Panc1 (cell line): Measurements from ENCODE around the gene POLR3H.

Source experiments
- CTCF ChIP-seq: fragments of 450-650 bp; IDR thresholded peaks from 2 replicates; pipeline ENCODE4 v1.5.1; 2017; ENCODE audit warnings: mild to moderate bottlenecking
- POLR2AphosphoS5 ChIP-seq: IDR thresholded peaks from 2 replicates; pipeline ENCODE4 v1.6.1; 2012; ENCODE audit warnings: mild to moderate bottlenecking, low read depth, low read length, moderate library complexity
- REST ChIP-seq, 2 experiments: IDR thresholded peaks; 2 replicates each; pipeline ENCODE4 v1.6.1; 2011 to 2012; ENCODE audit warnings: low read depth in 2 of 2, control low read depth in 1 of 2, low read length in 1 of 2, mild to moderate bottlenecking in 1 of 2, moderate library complexity in 1 of 2; ENCODE audit not compliant: insufficient read depth in 1 of 2

GRCh38 chr22:41526226-41526829, 17.9 kb downstream of the POLR3H start:
- TF ChIP-seq CTCF (no peak), POLR2AphosphoS5 (no peak), REST (IDR thresholded peaks at IDR 0.05; ENCODE audit: insufficient read depth in 1 of 2, low read depth in 2 of 2, low read length in 1 of 2) (no peak)
